Endothelial cell (in vitro differentiated cells): Measurements from ENCODE around the gene AFDN. TPM values are rescaled to one million over a fixed set of nuclear protein-coding genes. Genes with fewer than 3 reads are reported as not detected.

Experiments used
- DNase-seq: peaks from one replicate; pipeline ENCODE4 v3.0.0; 2021; ENCODE audit warnings: low spot score
- H3K27ac Mint-ChIP-seq: one replicate; pipeline ENCODE4 v1.8.0; 2021; ENCODE audit warnings: mixed read lengths, inconsistent platforms; ENCODE audit not compliant: unreplicated experiment
- H3K27me3 Mint-ChIP-seq: one replicate; pipeline ENCODE4 v1.8.0; 2021; ENCODE audit warnings: mild to moderate bottlenecking, moderate library complexity, mixed read lengths, inconsistent platforms; ENCODE audit not compliant: unreplicated experiment
- H3K36me3 Mint-ChIP-seq: one replicate; pipeline ENCODE4 v1.8.0; 2021; ENCODE audit warnings: mild to moderate bottlenecking, low read depth, mixed read lengths, inconsistent platforms; ENCODE audit not compliant: unreplicated experiment
- H3K4me1 Mint-ChIP-seq: one replicate; pipeline ENCODE4 v1.8.0; 2021; ENCODE audit warnings: mild to moderate bottlenecking, mixed read lengths, inconsistent platforms; ENCODE audit not compliant: unreplicated experiment
- H3K4me3 Mint-ChIP-seq: one replicate; pipeline ENCODE4 v1.8.0; 2021; ENCODE audit warnings: mild to moderate bottlenecking, mixed read lengths, inconsistent platforms; ENCODE audit not compliant: unreplicated experiment
- H3K9me3 Mint-ChIP-seq: one replicate; pipeline ENCODE4 v1.8.0; 2021; ENCODE audit warnings: mixed read lengths, inconsistent platforms; ENCODE audit not compliant: unreplicated experiment
- total RNA-seq: library from RNA; stranded (reverse); fragmentation: NEBNext Ultra II Directional; extraction: Animal tissue kit (Norgen Biotek cat#: 25700); gene quantifications from one replicate; pipeline ENCODE4 v1.2.1, GENCODE V29; 2021; ENCODE audit not compliant: unreplicated experiment
- TF ChIP-seq, protein P1 (sequence below): fragments of 200-600 bp; sonication (generic); IDR thresholded peaks from one replicate; pipeline ENCODE4 v1.5.0; 2021; ENCODE audit warnings: antibody characterized with exemption; ENCODE audit not compliant: unreplicated experiment

The AFDN gene
- total RNA-seq, 1 donor from 2014 or later = 306 TPM

DNA sequence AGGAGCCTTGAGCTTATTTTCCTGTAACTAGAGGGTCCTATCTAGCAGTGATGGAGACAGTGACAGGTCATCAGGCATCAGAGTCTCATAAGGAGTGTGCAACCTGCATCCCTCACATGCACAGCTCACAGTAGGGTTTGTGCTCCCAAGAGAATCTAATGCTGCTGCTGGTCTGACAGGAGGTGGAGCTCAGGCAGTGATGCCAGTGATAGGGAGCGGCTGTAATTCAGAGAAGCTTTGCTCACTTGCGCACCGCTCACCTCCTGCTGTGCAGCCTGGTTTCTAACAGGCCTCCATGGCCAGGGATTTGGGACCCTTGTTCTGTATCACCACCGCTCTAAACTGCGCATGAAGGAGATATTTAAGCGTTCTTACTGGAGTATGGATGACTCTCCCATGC lies 176.1 kb downstream of the AFDN start:
- DNase-seq = no peak
- H3K27ac Mint-ChIP-seq = no peak overlapping the region
- peaks cover 9% of the 10 kb centered on the region for H3K36me3 Mint-ChIP-seq
- peaks cover 9% of the 10 kb centered on the region for H3K27me3 Mint-ChIP-seq
- TF ChIP-seq, protein P1, sequence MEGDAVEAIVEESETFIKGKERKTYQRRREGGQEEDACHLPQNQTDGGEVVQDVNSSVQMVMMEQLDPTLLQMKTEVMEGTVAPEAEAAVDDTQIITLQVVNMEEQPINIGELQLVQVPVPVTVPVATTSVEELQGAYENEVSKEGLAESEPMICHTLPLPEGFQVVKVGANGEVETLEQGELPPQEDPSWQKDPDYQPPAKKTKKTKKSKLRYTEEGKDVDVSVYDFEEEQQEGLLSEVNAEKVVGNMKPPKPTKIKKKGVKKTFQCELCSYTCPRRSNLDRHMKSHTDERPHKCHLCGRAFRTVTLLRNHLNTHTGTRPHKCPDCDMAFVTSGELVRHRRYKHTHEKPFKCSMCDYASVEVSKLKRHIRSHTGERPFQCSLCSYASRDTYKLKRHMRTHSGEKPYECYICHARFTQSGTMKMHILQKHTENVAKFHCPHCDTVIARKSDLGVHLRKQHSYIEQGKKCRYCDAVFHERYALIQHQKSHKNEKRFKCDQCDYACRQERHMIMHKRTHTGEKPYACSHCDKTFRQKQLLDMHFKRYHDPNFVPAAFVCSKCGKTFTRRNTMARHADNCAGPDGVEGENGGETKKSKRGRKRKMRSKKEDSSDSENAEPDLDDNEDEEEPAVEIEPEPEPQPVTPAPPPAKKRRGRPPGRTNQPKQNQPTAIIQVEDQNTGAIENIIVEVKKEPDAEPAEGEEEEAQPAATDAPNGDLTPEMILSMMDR = no peak
- H3K9me3 Mint-ChIP-seq = no peaks in the 10 kb centered on the region
- H3K4me3 Mint-ChIP-seq = no peak overlapping the region
- peaks cover 6% of the 10 kb centered on the region for H3K4me1 Mint-ChIP-seq

DNA sequence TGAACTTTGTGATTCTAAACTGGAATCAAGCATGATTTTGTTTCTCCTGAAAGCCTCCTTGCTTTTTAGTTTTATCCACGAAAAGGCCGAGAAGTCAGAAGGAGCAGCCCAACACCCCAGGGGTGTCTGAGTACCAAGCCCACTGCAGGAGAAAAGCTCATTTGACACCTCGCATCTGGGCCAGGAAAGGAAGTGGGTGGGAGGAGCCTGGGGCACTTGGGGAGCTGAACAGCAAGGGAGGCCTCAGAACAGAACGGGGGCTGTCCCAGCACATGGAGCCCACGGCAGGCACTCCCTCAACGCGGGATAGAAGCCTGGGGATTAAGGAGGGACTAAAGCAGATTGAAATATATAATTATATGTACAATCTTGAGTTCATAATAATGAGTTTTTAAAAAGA lies 177.3 kb downstream of the AFDN start:
- TF ChIP-seq, protein P1 = no peak
- Mint-ChIP-seq H3K27me3 (peaks cover 9% of the 10 kb centered on the region), H3K9me3 (no peaks in the 10 kb centered on the region), H3K36me3 (peaks cover 9% of the 10 kb centered on the region), H3K4me3 (no peak overlapping the region), H3K27ac (no peak overlapping the region), H3K4me1 (peaks cover 6% of the 10 kb centered on the region)
- DNase-seq = no peak

DNA sequence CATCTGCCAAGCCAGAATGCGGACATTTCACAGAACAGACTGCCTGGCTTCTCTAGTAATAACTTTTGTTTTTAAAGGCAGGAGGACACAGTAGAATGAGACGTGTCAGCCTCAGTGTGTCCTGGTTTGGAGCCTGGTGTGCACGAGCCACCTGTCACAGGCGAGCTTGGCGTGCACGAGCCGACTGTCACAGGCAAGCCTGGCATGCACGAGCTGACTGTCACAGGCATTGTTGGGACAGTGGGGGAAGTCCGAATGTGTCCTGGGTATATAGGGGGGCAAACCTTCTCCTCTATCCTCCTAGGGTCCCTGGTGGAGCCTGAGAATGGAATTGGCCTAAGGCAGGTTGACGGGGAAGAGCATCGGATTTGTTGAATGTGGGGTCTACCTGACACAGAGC lies 178.2 kb downstream of the AFDN start:
- Mint-ChIP-seq H3K4me3 (no peak overlapping the region), H3K36me3 (peaks cover 9% of the 10 kb centered on the region), H3K4me1 (peaks cover 6% of the 10 kb centered on the region), H3K9me3 (no peaks in the 10 kb centered on the region), H3K27ac (no peak overlapping the region), H3K27me3 (peaks cover 6% of the 10 kb centered on the region)
- TF ChIP-seq, protein P1 = no peak
- no peak for DNase-seq

DNA sequence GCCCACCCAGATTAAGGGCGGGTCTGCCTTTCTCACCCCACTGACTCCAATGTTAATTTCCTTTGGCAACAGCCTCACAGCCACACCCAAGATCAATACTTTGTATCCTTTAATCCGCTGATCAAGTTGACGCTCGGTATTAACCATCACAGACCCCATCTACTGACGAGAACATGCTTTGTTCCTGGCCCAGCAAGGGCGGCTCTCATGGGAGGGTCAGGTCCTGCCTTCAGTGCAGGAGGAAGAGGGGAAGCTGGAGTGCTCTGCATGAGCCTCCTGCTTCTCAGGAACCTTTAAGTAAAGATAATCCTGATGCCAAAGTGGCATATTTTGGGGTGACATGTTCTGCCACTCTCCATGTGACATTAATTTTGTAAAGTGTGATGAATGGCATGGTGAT lies 179.1 kb downstream of the AFDN start:
- Mint-ChIP-seq H3K27ac (no peak overlapping the region), H3K4me3 (no peak overlapping the region)
- DNase-seq = no peak

DNA sequence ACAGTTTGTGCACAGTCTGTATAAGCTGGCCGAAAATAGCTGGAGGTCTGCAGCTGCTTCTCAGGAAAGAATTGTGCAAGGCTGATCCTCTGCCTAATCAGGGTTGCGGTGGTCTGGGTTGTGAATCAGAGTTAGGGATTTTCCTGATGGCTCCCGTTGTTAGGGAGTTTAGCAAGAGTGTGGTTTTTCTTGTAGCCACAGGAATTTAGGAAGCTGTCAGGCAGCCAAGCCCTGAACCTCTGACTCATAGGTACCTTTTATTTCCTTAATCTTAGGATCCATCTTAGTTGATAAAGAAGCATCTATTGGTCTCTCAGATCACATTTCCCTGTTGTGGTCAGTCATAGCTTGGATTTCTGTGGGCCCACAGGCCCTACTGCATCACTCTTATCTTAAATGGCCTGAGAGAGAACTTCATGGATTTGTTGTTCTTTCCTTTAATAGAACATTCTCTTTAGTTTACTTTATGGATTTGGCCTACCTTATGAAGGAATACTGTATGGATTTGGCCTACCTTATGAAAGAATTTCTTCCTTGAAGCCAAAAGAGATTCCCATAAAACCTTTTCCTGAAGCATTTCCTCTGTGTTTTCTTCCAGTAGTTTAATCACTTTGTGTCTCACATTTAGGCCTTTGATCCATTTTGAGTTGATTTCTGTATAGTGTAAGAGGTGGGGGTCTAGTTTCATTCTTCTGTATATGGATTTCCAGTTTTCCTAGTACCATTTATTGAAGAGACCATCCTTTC lies 181.1 kb downstream of the AFDN start:
- peaks cover 5% of the 10 kb centered on the region for H3K4me1 Mint-ChIP-seq
- no peak overlapping the region for H3K4me3 Mint-ChIP-seq
- no peak overlapping the region for H3K27ac Mint-ChIP-seq
- H3K9me3 Mint-ChIP-seq = no peaks in the 10 kb centered on the region
- H3K27me3 Mint-ChIP-seq = peaks cover 3% of the 10 kb centered on the region
- peaks cover 9% of the 10 kb centered on the region for H3K36me3 Mint-ChIP-seq
- TF ChIP-seq, protein P1 = no peak
- DNase-seq = no peak

More for the DNA sequence above, 179.1 kb downstream of the AFDN start:
- no peaks in the 10 kb centered on the region for H3K9me3 Mint-ChIP-seq
- peaks cover 6% of the 10 kb centered on the region for H3K4me1 Mint-ChIP-seq
- TF ChIP-seq, protein P1 = no peak
- H3K36me3 Mint-ChIP-seq = peaks cover 9% of the 10 kb centered on the region
- peaks cover 4% of the 10 kb centered on the region for H3K27me3 Mint-ChIP-seq
